ENCODE data around the gene MSI2. TPM values are rescaled to one million over a fixed set of nuclear protein-coding genes. Genes with fewer than 3 reads are reported as not detected.

Gene MSI2
- total RNA-seq, 2 experiments from 2014 or later: 87.6 to 96.0 TPM

DNA sequence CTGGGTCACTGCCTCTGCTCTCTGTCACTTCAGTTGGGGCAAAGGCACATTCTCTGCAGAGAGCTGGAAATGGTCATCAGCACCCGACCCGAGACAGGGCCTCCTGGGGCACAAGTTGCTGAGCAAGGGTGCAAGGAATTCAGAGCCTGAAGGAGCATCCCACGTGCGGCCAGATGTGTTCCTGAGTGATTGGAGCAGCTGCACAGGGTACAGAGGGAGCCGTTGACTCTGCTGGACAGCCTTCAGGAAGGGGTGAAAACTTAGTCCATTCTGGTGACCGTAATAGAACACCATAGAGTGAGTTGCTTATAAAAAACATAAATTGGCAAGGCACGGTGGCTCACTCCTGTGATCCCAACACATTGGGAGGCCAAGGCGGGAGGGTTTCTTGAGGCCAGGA, 382.0 kb downstream of the MSI2 start:
- Mint-ChIP-seq H3K4me3 (no peak overlapping the region), H3K9me3 (no peaks in the 10 kb centered on the region), H3K27ac (no peak overlapping the region), H3K36me3 (ENCODE audit: low read depth) (peaks cover 12% of the 10 kb centered on the region), H3K4me1 (no peaks in the 10 kb centered on the region), H3K27me3 (no peaks in the 10 kb centered on the region)
- ChIA-PET POLR2A (no interaction called here), CTCF (interaction anchor here (0.7 kb wide), 1 partner anchor 25 kb away, joined by 3 read pairs; no protein-coding TSS in a partner anchor)
- DNase-seq: no peak

DNA sequence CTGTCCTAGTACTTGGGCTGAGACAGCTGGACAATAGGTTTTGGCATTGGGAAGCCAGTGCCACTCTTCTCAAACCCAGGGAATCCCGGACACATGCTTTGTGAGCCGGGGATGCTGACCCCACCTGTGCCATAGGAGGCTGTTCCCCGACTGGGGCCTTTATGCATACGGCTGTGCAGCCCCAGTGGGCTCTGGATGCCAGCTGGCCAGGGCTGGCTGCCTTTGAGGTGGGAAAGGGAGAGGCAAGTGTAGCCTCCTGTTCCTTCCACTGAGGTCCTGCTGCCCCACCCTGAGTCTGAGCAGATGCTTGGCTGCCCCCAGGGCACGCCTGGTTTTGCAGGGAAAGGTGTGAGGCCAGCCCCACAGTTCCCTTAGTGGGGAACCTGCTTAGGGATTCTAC, 383.1 kb downstream of the MSI2 start:
- Mint-ChIP-seq H3K27ac (no peak overlapping the region), H3K4me1 (no peaks in the 10 kb centered on the region), H3K9me3 (no peaks in the 10 kb centered on the region), H3K27me3 (no peaks in the 10 kb centered on the region), H3K4me3 (no peak overlapping the region), H3K36me3 (ENCODE audit: low read depth) (peaks cover 5% of the 10 kb centered on the region)
- POLR2A ChIA-PET: no interaction called here
- no peak for DNase-seq
- CTCF ChIA-PET: no interaction called here

DNA sequence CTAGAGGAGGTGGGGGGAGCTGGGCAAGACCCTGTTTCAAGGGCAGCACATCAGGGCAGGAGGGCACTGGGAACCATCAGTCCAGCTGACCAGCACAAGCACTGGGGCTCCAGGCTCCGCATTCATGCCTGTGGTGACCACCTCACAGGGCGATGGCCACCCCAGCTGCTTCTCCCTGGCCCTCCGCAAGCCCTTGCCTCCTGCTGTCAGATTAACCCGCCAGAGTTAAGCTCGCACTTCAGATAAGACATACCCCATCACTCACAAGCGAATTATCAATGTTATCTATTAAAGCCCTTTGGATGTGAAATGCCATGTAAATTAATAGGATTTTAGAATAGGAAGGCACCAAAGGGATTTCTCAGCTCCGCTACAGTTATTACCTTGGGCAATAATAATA, 383.8 kb downstream of the MSI2 start:
- H3K27ac Mint-ChIP-seq: no peak overlapping the region
- no peaks in the 10 kb centered on the region for H3K9me3 Mint-ChIP-seq
- no peak overlapping the region for H3K4me3 Mint-ChIP-seq

DNA sequence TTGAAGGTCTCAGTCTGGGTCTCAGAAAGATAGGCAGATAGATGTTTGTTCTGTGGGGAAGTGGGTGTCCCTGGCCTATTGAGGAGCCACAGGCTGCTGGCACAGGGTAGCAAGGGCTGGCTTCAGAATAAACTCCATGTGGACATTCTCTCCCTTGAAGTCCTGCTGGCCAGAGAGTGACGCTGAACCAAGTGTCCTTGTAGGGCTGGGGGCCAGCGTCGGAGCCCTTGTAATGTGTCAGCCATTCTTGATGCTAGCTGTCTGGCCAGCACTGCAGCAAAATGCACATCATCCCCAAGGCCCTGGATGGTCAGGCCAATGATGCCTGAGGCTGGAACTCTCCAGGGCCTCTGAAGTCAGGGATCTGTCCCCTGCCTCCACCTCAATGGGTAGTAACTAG, 385.4 kb downstream of the MSI2 start:
- peaks cover 2% of the 10 kb centered on the region for H3K36me3 Mint-ChIP-seq (ENCODE audit: low read depth)
- DNase-seq: no peak
- H3K9me3 Mint-ChIP-seq: no peaks in the 10 kb centered on the region
- no peak overlapping the region for H3K4me3 Mint-ChIP-seq
- no peaks in the 10 kb centered on the region for H3K27me3 Mint-ChIP-seq
- peaks cover 7% of the 10 kb centered on the region for H3K4me1 Mint-ChIP-seq
- ChIA-PET CTCF (interaction anchor here (0.9 to 1.6 kb wide), 3 partner anchors 21 to 42 kb away, joined by 3 to 4 read pairs (median 3); no protein-coding TSS in a partner anchor), POLR2A (interaction anchor here (0.6 kb wide), 1 partner anchor 255 kb away, joined by 8 read pairs; no protein-coding TSS in a partner anchor)
- peak overlapping the region; percentile 7 for H3K27ac Mint-ChIP-seq

More for the DNA sequence above, 383.8 kb downstream of the MSI2 start:
- Mint-ChIP-seq H3K4me1 (no peaks in the 10 kb centered on the region), H3K27me3 (no peaks in the 10 kb centered on the region), H3K36me3 (ENCODE audit: low read depth) (peaks cover 2% of the 10 kb centered on the region)
- ChIA-PET POLR2A (no interaction called here), CTCF (no interaction called here)
- no peak for DNase-seq

DNA sequence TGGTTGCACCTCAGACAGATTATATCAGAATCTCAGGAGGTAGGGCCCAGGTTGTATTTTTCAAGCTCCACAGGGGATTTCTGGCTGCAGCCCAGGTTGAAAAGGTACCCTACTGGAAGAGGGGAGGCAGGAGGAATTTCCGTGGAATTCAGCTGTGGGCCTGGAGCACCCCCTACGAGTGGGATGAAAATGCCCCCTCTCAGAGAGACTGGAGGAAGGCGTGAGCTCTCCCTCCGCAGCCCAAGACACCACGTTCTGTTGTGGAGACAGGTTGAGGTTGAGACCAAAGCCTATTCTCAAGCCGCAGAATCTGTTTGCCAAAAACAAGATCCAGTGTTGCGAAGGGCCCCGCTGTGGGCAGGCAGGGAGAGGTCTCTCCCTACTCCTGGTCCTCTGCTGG, 386.7 kb downstream of the MSI2 start:
- H3K27ac Mint-ChIP-seq: no peak overlapping the region

DNA sequence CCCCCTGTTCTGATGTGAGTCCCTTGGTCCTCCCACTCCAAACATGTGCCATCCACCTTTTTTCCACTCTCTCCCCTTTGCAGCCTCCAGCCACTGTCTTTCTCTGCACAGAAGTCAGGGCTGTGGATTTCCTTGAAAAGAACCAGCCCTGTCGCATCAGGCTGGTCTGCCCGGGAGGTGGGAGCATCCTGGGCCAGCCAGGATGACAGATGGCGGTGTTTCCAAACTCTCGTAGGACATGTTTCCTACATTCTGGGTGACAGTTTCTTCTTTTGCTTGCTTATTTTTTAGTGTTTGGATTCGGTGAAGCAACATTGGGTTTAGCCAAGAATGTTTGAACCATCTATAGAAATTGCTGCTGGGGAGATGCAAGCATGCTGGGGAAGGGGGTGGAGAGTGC, 388.0 kb downstream of the MSI2 start:
- Mint-ChIP-seq H3K36me3 (ENCODE audit: low read depth) (peaks cover 2% of the 10 kb centered on the region), H3K4me1 (peaks cover 7% of the 10 kb centered on the region), H3K27me3 (no peaks in the 10 kb centered on the region), H3K4me3 (no peak overlapping the region), H3K27ac (peak overlapping the region; percentile 3), H3K9me3 (no peaks in the 10 kb centered on the region)
- no peak for DNase-seq
- ChIA-PET CTCF (interaction anchor here (1.5 kb wide), 1 partner anchor 21 kb away, joined by 3 read pairs; no protein-coding TSS in a partner anchor), POLR2A (no interaction called here)

More for the DNA sequence above, 386.7 kb downstream of the MSI2 start:
- H3K9me3 Mint-ChIP-seq: no peaks in the 10 kb centered on the region
- CTCF ChIA-PET: interaction anchor here (1.0 to 1.5 kb wide), 2 partner anchors 11 to 24 kb away, joined by 3 to 4 read pairs; no protein-coding TSS in a partner anchor
- H3K36me3 Mint-ChIP-seq (ENCODE audit: low read depth): peaks cover 2% of the 10 kb centered on the region
- H3K4me1 Mint-ChIP-seq: peaks cover 7% of the 10 kb centered on the region
- no peak for DNase-seq
- no peaks in the 10 kb centered on the region for H3K27me3 Mint-ChIP-seq
- POLR2A ChIA-PET: no interaction called here
- no peak overlapping the region for H3K4me3 Mint-ChIP-seq

DNA sequence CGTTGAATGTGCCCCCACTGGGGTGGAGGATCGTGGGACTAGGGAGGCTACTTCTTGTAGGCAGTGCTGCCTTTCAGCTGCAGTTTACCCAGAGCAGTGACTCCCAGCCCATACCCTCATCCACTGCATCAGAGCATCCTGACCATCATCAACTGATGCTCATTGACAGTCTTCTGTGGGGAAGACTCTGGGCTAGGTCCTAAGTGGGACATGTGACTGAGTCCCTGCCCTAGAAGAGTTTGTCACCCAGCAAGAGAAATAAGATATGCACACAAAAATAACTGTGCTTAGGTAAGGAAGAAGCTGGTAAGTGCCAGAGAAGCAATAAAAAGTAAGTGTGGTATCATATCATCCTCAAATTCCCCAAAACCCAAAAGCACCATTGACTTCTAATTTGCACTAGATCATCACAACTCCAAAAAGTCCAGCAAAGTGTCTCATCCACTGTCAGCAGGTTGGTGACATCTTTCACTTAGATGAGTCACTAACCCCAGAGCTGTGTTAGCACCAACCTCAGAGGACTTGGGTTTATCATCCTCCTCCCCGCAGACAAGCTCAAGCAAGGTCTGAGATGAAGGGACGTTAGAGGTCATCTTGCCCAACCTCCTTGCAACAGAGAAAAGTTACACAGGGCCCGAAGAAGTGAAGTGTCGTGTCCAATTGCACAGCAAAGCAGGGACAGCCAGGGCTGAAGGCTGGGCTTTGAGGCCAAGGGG, 389.8 kb downstream of the MSI2 start:
- ChIA-PET POLR2A (no interaction called here), CTCF (interaction anchor here (0.6 to 3.0 kb wide), 6 partner anchors 9 to 360 kb away, joined by 3 to 8 read pairs (median 5); no protein-coding TSS in a partner anchor)
- DNase-seq: no peak
- H3K27me3 Mint-ChIP-seq: no peaks in the 10 kb centered on the region
- no peak overlapping the region for H3K4me3 Mint-ChIP-seq
- no peaks in the 10 kb centered on the region for H3K9me3 Mint-ChIP-seq
- H3K4me1 Mint-ChIP-seq: peaks cover 7% of the 10 kb centered on the region
- peaks cover 2% of the 10 kb centered on the region for H3K36me3 Mint-ChIP-seq (ENCODE audit: low read depth)
- peak overlapping the region; percentile 34 for H3K27ac Mint-ChIP-seq

DNA sequence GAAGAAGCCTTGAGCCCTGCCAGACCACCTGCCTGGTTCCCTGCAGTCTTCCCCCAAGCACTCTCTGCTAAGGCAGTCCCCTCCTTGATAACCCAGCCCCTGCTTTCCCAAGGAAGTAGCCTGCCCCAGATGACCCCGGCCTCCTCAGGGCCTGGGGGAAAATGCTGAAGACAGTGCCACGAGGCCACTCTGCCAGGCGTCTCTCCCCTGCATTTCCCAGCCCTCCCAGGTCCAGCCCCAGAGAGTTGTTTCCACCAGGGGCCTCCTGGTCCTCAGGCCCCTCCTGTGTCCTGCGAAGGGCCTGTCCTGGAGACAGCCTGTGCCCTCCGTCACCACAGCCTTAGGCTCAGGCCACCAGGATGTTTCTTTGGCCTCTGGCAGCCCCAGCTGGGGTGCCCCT, 392.4 kb downstream of the MSI2 start:
- Mint-ChIP-seq H3K4me1 (peaks cover 7% of the 10 kb centered on the region), H3K9me3 (no peaks in the 10 kb centered on the region), H3K4me3 (no peak overlapping the region), H3K27ac (no peak overlapping the region), H3K27me3 (no peaks in the 10 kb centered on the region), H3K36me3 (ENCODE audit: low read depth) (no peaks in the 10 kb centered on the region)
- POLR2A ChIA-PET: no interaction called here
- no peak for DNase-seq
- CTCF ChIA-PET: interaction anchor here (3.0 kb wide), 1 partner anchor 11 kb away, joined by 8 read pairs; no protein-coding TSS in a partner anchor

DNA sequence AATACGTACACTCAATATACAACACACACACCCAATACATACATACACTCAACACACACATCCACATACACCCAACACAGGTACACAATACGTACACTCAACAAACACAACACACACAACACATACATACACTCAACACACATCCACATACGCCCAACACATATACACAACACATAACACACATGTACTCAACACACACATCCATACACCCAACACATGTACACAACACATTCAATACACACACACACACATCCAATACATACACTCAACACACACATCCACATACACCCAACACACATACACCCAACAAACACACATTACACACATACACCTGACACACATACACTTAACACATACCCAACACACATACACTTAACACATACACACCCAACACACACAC, 392.9 kb downstream of the MSI2 start:
- no peaks in the 10 kb centered on the region for H3K9me3 Mint-ChIP-seq
- CTCF ChIA-PET: no interaction called here

DNA sequence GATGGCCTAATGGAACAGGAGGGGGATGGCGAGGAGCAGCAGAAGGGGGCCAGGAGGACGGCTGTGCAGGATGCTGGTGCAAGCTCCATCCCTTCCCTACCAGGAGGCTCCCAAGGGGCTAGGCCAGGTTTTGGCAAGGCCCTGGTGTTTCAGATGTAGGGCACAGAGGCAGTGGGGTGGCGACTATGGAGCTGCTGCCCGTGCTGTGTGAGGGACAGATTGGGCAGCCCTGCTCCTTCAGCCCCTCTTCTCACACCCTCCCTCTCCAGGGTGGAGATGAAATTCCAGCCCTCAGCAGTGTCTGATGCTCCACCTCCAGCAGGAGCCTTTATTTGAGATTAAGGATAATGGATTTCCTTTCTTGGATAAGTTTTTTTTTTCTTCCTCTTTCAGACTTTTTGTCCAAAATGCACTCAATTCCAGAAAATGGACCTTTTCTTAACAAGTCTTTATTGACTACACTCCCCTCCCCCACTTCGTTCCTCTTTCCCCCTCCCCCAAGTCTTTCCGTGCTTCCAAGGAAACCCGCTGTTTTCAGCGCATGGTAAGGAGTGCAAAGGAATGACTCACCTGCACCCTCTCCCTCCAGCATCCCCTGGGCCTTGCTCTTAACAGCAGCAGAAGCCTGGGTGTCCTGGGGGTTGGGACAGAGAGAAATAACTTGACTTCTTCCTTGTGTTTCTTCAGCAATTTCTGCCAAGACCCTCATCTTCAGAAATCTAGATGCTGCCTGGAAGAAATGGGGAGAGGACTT, 393.6 kb downstream of the MSI2 start:
- CTCF ChIA-PET: no interaction called here
- Mint-ChIP-seq H3K36me3 (ENCODE audit: low read depth) (no peaks in the 10 kb centered on the region), H3K4me1 (peaks cover 7% of the 10 kb centered on the region), H3K4me3 (no peak overlapping the region), H3K27me3 (no peaks in the 10 kb centered on the region), H3K9me3 (no peaks in the 10 kb centered on the region), H3K27ac (no peak overlapping the region)
- POLR2A ChIA-PET: no interaction called here
- DNase-seq: no peak

More for the DNA sequence above, 392.9 kb downstream of the MSI2 start:
- Mint-ChIP-seq H3K27ac (no peak overlapping the region), H3K4me3 (no peak overlapping the region), H3K36me3 (ENCODE audit: low read depth) (no peaks in the 10 kb centered on the region), H3K27me3 (no peaks in the 10 kb centered on the region), H3K4me1 (peaks cover 7% of the 10 kb centered on the region)
- POLR2A ChIA-PET: no interaction called here
- no peak for DNase-seq

DNA sequence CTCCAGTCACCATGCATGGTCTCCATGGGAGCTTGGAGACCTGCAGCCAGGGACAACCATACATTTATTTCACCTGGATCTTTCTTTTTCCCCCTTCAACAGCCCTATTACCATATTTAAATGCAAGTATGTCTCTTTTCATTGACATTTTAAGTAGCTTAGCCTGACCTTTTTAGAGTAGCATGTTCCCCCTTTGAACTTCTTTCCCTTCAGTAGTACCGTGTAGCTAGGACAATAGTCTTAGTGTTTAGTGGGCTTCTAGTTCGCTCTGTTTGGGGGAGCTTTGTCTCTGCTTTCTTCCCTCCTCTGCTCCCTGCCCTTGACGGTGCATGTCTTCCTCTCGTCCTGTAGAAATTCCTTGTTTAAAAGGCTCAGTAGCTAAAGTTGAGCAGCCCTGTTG, 394.2 kb downstream of the MSI2 start:
- Mint-ChIP-seq H3K4me1 (peaks cover 7% of the 10 kb centered on the region), H3K27me3 (no peaks in the 10 kb centered on the region), H3K4me3 (no peak overlapping the region), H3K9me3 (no peaks in the 10 kb centered on the region), H3K36me3 (ENCODE audit: low read depth) (no peaks in the 10 kb centered on the region), H3K27ac (no peak overlapping the region)
- ChIA-PET CTCF (interaction anchor here (1.5 to 2.9 kb wide), 2 partner anchors 21 to 408 kb away, joined by 4 to 9 read pairs; no protein-coding TSS in a partner anchor), POLR2A (no interaction called here)
- DNase-seq: no peak

DNA sequence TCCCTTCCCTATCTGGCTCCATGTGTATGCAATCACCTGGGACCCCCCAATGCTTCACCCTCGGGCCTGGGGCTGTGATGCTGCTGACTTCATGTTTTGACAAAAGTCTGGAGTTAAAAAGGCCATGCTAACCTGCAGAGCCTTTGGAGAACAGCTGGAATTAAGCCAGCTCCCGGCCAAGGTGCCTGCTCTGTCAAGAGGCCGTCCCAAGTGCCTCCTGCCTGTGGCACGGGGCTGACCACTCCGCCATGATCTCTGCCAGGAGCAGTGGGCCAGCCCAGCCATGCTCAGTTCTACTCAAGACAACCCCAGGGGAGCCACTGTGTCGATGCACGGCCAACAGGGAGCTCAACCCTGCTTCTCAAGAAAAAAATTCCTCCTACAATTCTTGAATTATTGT, 395.1 kb downstream of the MSI2 start:
- DNase-seq: no peak
- no peaks in the 10 kb centered on the region for H3K4me1 Mint-ChIP-seq
- H3K9me3 Mint-ChIP-seq: no peaks in the 10 kb centered on the region
- ChIA-PET CTCF (interaction anchor here (0.8 to 2.9 kb wide), 3 partner anchors 11 to 408 kb away, joined by 4 to 9 read pairs (median 4); no protein-coding TSS in a partner anchor), POLR2A (no interaction called here)
- H3K27me3 Mint-ChIP-seq: no peaks in the 10 kb centered on the region
- H3K4me3 Mint-ChIP-seq: no peak overlapping the region
- H3K36me3 Mint-ChIP-seq (ENCODE audit: low read depth): no peaks in the 10 kb centered on the region
- no peak overlapping the region for H3K27ac Mint-ChIP-seq

DNA sequence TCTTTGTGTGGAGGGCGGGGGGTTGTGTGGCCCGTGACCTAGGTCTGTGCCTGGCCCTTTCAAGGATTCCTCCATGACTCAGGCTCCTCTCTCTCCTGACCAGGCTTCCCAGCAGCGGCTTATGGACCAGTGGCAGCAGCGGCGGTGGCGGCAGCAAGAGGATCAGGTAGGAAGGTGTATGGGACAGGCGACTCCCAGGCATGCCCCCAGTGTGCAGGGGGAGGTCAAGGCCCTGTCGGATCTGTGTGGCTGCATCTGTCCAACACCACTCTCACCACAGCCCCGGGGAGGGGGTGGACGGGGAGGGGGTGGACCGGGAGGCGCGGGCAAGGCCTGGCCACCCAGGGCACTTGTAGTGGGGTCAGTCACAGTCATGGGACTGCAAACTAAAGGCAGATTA, 395.7 kb downstream of the MSI2 start:
- H3K4me1 Mint-ChIP-seq: no peaks in the 10 kb centered on the region
- no peak overlapping the region for H3K4me3 Mint-ChIP-seq
- POLR2A ChIA-PET: no interaction called here
- DNase-seq: no peak
- H3K27me3 Mint-ChIP-seq: no peaks in the 10 kb centered on the region
- no peaks in the 10 kb centered on the region for H3K9me3 Mint-ChIP-seq
- H3K36me3 Mint-ChIP-seq (ENCODE audit: low read depth): no peaks in the 10 kb centered on the region
- CTCF ChIA-PET: interaction anchor here (1.4 to 2.9 kb wide), 3 partner anchors 10 to 409 kb away, joined by 3 to 9 read pairs (median 4); no protein-coding TSS in a partner anchor
- no peak overlapping the region for H3K27ac Mint-ChIP-seq
